Activated naive CD4-positive, alpha-beta T cell treated with anti-CD3 and anti-CD28 coated beads, Interleukin-2, amount 50 U/mL, for 72 hours (primary cell): ENCODE data around the gene NPAS3. TPM values are rescaled to one million over a fixed set of nuclear protein-coding genes. Genes with fewer than 3 reads are reported as not detected.
A peak's percentile ranks its signal among the peaks of the same experiment; 100 is the strongest.

ENCODE experiments used
- ATAC-seq, 2 donors: fragments of 150-1000 bp; cut with Tn5 transposase; 2 replicates each; pipeline ENCODE4 v1.10.0; 2021; ENCODE audit warnings: mild to moderate bottlenecking in 2 of 2, moderate library complexity in 2 of 2
- DNase-seq, 2 donors: peaks; one replicate each; pipeline ENCODE4 v3.0.0; 2021 to 2022; ENCODE audit warnings: low spot score in 2 of 2
- H3K27ac Mint-ChIP-seq, 2 donors: one replicate each; pipeline ENCODE4 v1.8.0; 2022; ENCODE audit warnings: mild to moderate bottlenecking in 2 of 2, mixed read lengths in 2 of 2
- H3K36me3 Mint-ChIP-seq, 2 donors: one replicate each; pipeline ENCODE4 v1.8.0; 2022; ENCODE audit warnings: mixed read lengths in 2 of 2
- H3K9me3 Mint-ChIP-seq, 2 donors: one replicate each; pipeline ENCODE4 v1.8.0; 2022; ENCODE audit warnings: mixed read lengths in 2 of 2
- total RNA-seq, 2 donors: library from RNA; stranded (reverse); gene quantifications; one replicate each; pipeline ENCODE4 v1.2.3, GENCODE V29; 2022

NPAS3 gene
- total RNA-seq, 2 donors from 2014 or later = not detected

GRCh38 chr14:33809396-33809981, 870.8 kb downstream of the NPAS3 start:
- DNase-seq (no peak), ATAC-seq (no peak)
- Mint-ChIP-seq H3K9me3 (no peaks in the 10 kb centered on the region), H3K27ac (no peak overlapping the region), H3K36me3 (no peaks in the 10 kb centered on the region)

- Mint-ChIP-seq H3K36me3 (no peaks in the 10 kb centered on the region), H3K27ac (no peak overlapping the region), H3K9me3 (no peaks in the 10 kb centered on the region)
- no peak for ATAC-seq
- no peak for DNase-seq
These were observed 871.6 kb downstream of the NPAS3 start for GRCh38 chr14:33810308-33810707.

DNA sequence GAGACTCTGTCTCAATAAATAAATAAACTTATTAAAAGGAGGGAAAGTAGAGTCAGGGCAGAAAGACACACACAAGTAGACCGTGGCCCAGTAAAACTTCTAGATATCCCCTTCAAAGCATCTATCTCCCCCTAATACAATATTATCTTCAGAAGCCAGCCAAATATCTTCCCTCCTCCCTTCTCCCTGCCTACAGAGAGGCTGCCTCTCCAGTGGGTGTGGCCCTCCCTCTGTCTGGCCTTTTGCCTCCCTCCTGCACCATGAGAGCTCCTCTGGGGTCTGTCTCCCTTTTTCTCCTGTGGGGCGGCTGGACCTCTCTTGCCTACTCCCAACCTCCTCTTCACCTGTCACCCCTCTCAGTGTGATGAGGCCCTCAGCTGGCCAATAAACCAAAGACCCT, 873.0 kb downstream of the NPAS3 start:
- DNase-seq (no peak), ATAC-seq (no peak)
- Mint-ChIP-seq H3K36me3 (no peaks in the 10 kb centered on the region), H3K27ac (no peak overlapping the region), H3K9me3 (no peaks in the 10 kb centered on the region)

- H3K9me3 Mint-ChIP-seq = no peaks in the 10 kb centered on the region
- H3K36me3 Mint-ChIP-seq = no peaks in the 10 kb centered on the region
- DNase-seq (no peak), ATAC-seq (no peak)
- H3K27ac Mint-ChIP-seq = no peak overlapping the region
These were observed 873.5 kb downstream of the NPAS3 start for GRCh38 chr14:33812181-33812580.

- Mint-ChIP-seq H3K9me3 (no peaks in the 10 kb centered on the region), H3K27ac (no peak overlapping the region), H3K36me3 (no peaks in the 10 kb centered on the region)
- DNase-seq (no peak), ATAC-seq (no peak)
These were observed 873.9 kb downstream of the NPAS3 start for GRCh38 chr14:33812601-33813000.

- H3K27ac Mint-ChIP-seq = no peak overlapping the region
- DNase-seq (no peak), ATAC-seq (no peak)
- no peaks in the 10 kb centered on the region for H3K9me3 Mint-ChIP-seq
- H3K36me3 Mint-ChIP-seq = no peaks in the 10 kb centered on the region
These were observed 875.3 kb downstream of the NPAS3 start for GRCh38 chr14:33814010-33814409.

DNA sequence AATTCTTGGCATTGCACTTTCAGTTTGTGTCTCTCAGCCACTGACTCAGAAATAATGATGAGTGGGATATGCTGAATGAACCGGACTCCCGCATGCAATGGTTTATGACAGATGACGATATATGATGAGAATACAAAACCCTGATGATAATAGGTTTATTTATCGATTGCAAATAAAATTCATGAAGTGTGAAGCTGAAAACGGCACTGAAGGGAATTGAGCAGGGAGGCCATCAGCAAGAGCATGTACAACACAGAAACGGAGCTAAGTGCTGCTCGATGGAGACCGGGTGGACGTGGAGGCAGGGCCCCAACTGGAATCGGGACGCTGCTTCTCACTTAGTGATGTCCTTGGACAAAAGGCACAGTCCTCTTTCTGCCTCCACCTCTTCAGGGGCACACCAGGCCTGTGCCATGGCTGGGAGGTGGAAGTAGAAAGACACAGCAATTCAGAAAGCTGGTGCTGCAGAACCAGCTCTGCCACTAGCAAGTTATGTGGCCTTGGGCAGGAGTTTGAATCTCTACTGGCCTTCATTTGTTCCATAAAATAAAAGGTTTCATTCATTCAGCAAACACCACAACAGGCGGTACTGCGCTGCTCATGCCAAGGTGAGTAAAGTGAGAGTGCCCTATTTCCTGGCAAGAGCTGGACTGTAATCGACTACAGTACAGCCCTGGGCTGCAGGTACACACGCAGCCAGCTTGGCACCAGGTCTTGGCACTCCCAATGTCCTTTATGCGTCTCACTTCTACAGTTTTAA, 895.2 kb downstream of the NPAS3 start:
- H3K27ac Mint-ChIP-seq = no peak overlapping the region
- ATAC-seq = no peak

DNA sequence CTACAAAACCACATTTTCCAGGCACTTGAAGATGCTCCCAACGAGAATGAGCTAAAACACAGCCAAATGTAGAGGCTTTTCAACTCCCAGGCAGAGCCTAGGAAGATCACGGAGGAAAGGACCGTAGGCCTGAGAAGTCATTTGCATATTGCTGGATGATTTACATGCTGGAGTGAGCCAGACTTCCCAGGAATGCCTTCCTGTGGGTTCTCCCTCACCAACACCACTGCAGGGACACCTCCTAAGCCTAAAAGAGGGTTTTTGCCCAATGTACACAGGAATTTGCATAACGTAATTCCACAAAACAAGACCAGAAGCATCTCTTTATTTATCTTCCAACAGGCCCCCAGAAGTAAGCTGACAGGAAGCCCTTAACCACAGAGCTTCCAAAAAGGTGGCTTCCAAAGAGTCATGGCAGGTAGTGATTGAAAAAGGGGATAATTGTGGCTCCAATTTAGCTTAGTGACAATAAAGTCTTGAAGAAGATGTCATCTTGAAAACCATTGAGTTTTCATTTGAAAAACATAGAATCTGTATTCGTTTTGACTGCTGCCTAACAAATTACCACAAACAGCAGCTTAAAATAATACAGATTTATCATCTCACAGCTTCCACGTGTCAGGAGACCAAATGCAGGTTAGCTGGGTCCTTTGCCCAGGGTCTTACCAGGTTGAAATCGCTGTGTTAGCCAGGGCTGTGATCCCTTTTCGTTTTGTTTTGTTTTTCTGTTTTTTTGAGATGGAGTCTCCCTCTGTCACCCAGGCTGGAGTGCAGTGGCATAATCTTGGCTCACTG, 896.0 kb downstream of the NPAS3 start:
- H3K27ac Mint-ChIP-seq = no peak overlapping the region
- DNase-seq = no peak
- peak in 1 of 2 donors; percentile 53 for ATAC-seq
- H3K36me3 Mint-ChIP-seq = no peaks in the 10 kb centered on the region
- no peaks in the 10 kb centered on the region for H3K9me3 Mint-ChIP-seq

More for the DNA sequence above, 895.2 kb downstream of the NPAS3 start:
- no peak for DNase-seq
- no peaks in the 10 kb centered on the region for H3K36me3 Mint-ChIP-seq
- H3K9me3 Mint-ChIP-seq = no peaks in the 10 kb centered on the region

- DNase-seq (no peak), ATAC-seq (no peak)
- no peaks in the 10 kb centered on the region for H3K36me3 Mint-ChIP-seq
- no peak overlapping the region for H3K27ac Mint-ChIP-seq
- no peaks in the 10 kb centered on the region for H3K9me3 Mint-ChIP-seq
These were observed 896.6 kb downstream of the NPAS3 start for GRCh38 chr14:33835261-33835655.

DNA sequence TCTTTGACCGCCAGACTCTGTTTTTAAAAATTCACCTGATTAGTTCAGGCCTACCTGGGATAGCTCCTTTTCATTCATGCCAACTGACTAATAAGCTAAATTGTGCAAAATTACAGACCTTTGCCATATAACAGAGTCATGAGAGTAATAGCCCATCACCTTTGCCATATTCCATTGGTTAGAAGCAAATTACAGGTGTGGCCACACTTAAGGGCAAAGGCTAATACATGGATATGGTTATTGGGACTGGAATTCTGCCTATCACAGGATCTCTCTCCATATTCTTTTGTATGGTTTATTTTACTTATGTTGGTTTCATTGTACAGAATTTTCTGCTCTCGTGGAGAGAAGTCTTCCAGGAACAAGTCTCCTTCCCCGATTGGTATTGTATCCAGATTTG, 897.0 kb downstream of the NPAS3 start:
- H3K27ac Mint-ChIP-seq = peak overlapping the region in 1 of 2 donors; percentile 8
- DNase-seq (no peak), ATAC-seq (no peak)
- no peaks in the 10 kb centered on the region for H3K9me3 Mint-ChIP-seq
- no peaks in the 10 kb centered on the region for H3K36me3 Mint-ChIP-seq

- H3K36me3 Mint-ChIP-seq = no peaks in the 10 kb centered on the region
- no peaks in the 10 kb centered on the region for H3K9me3 Mint-ChIP-seq
- DNase-seq = no peak
- ATAC-seq = no peak
- H3K27ac Mint-ChIP-seq = no peak overlapping the region
These were observed 897.7 kb downstream of the NPAS3 start for GRCh38 chr14:33836203-33836899.

DNA sequence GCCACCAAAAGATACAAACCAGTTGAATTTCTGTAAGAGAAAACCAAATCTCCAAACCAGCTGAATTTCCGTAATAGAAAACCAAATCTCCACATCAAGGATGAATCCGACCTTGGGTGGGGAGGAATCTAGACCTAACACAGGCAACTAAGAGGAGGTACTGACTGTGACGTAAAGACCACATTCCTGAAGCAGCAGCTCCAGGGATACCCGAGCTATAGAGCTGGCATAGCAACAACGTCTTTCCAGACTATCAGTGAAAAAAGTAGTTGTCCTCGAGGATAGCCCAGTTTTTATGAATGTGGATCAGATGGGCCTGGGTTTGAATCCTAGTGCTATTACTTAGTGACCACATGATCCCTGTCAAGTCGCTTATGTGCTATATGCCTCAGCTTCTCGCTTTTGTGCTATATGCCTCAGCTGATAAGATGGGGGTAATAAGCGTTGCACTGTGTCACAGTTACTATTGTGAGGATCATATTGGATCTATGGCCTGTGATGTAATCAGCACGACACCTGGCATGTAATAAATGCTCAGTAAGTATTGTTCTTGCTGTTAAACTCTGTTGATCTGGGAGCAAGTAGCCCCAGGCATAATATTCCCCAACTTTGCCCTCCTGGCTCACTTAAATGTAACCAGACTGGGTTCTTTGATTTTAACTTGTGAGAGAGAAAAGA, 898.4 kb downstream of the NPAS3 start:
- DNase-seq (no peak), ATAC-seq (no peak)
- H3K27ac Mint-ChIP-seq = no peak overlapping the region

GRCh38 chr14:33837943-33838683, 899.4 kb downstream of the NPAS3 start:
- DNase-seq (no peak), ATAC-seq (no peak)

More for the DNA sequence above, 898.4 kb downstream of the NPAS3 start:
- Mint-ChIP-seq H3K36me3 (no peaks in the 10 kb centered on the region), H3K9me3 (no peaks in the 10 kb centered on the region)

GRCh38 chr14:33839193-33840076, 900.8 kb downstream of the NPAS3 start:
- H3K36me3 Mint-ChIP-seq = no peaks in the 10 kb centered on the region
- ATAC-seq = peak in 1 of 2 donors; percentile 46
- DNase-seq = peak in 1 of 2 donors; percentile 46
- H3K27ac Mint-ChIP-seq = no peak overlapping the region
- no peaks in the 10 kb centered on the region for H3K9me3 Mint-ChIP-seq

More at GRCh38 chr14:33837943-33838683, 899.4 kb downstream of the NPAS3 start:
- Mint-ChIP-seq H3K36me3 (no peaks in the 10 kb centered on the region), H3K9me3 (no peaks in the 10 kb centered on the region), H3K27ac (no peak overlapping the region)

- DNase-seq (no peak), ATAC-seq (no peak)
- Mint-ChIP-seq H3K36me3 (no peaks in the 10 kb centered on the region), H3K9me3 (no peaks in the 10 kb centered on the region), H3K27ac (no peak overlapping the region)
These were observed 902.1 kb downstream of the NPAS3 start for GRCh38 chr14:33840797-33841196.
